Fibroblast of peridontal ligament (primary cell): ENCODE data around the gene SCO1.
"Not testable (repeated sequence)": the region's sequence is repeated elsewhere in the genome, so short reads cannot be mapped to it uniquely, and the experiment has no call there.

ENCODE experiments used
- DNase-seq: peaks from one replicate; pipeline ENCODE4 v3.0.0-alpha.2; 2010; ENCODE audit errors: extremely low read depth

The SCO1 gene

GRCh38 chr17:10726196-10726595 lies 28.9 kb upstream of the SCO1 start:
- no peak for DNase-seq

DNA sequence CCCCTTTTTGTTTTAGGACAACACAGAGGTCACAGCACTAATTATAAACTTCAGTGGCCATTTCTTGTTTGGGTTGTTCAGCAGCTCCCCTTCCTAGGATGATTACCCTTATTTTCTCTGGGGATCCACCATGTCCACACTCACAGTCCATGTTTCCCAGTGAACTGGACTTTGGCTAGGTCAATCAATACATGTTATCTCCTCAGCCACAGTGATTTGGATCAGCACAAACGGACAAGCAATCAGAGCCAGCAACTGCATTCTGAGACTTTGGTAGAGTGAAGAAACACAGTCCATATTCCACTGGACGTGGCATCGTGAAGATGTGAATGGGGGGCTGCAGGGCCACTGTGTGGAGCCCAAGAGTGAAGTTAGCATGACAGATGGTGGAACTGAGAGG lies 27.9 kb upstream of the SCO1 start:
- DNase-seq: no peak

DNA sequence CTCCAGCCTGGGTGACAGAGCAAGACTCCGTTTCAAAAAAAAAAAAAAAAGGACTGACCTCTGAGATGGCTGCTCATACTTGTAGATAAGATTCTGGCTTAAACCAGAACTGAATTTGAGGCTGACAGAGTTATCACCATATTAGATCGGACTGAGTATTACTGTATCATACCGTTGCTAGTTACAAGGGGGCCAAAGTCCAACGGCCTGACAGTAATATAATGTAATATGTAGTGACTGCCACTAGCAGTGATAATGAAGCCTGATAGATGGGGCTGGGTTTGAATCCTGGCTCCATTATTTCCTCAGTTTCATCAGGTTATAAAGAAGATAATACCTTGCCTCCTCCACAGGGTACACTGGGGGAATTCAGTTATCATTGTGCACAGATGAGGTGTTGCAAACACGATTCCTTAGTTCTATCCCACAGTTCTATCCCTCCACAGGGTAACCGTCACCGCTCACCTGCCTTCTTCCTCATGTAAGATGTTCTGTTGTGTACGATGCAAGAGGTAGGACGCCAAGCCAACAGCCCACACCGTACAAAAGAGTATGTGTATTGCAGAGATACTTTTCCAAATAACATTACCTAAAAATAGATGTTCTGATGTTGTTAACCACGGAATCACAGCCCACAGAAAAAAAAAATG lies 27.3 kb upstream of the SCO1 start:
- no peak for DNase-seq

- no peak for DNase-seq
Measured at GRCh38 chr17:10718547-10718946, 21.2 kb upstream of the SCO1 start.

- DNase-seq: no peak
Measured at GRCh38 chr17:10716218-10716617, 18.9 kb upstream of the SCO1 start.

GRCh38 chr17:10713318-10713717 lies 16.0 kb upstream of the SCO1 start:
- peak; percentile 40 for DNase-seq

GRCh38 chr17:10705727-10706126 lies 8.4 kb upstream of the SCO1 start:
- no peak for DNase-seq

GRCh38 chr17:10702574-10702973 lies 5.2 kb upstream of the SCO1 start:
- peak; percentile 20 for DNase-seq

DNA sequence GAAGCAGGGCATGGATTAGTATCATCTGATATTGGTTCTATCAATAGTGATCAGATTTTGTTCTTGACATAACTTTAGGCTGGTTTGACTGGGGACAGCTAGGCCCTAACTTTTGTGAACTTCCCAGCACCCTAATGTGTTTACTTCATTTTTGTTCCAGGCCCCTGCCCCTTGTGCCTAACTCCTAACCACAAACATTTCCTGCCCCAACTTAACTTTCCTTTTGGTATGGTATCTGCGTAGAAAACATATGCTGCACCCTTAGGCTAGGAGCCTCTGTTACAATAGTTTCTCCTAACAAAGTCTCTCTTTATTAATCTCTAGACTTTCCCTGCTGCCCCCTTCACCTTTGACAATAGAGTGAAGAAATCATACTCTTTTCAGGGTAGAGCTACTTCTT lies 2.5 kb upstream of the SCO1 start:
- DNase-seq: peak; percentile 26

- DNase-seq: peak; percentile 61
Measured at GRCh38 chr17:10698096-10698818, 924 bp upstream of the SCO1 start.

GRCh38 chr17:10695875-10696407 lies 1.4 kb downstream of the SCO1 start:
- DNase-seq: not testable (repeated sequence)

GRCh38 chr17:10687499-10687898 lies 9.8 kb downstream of the SCO1 start:
- no peak for DNase-seq

DNA sequence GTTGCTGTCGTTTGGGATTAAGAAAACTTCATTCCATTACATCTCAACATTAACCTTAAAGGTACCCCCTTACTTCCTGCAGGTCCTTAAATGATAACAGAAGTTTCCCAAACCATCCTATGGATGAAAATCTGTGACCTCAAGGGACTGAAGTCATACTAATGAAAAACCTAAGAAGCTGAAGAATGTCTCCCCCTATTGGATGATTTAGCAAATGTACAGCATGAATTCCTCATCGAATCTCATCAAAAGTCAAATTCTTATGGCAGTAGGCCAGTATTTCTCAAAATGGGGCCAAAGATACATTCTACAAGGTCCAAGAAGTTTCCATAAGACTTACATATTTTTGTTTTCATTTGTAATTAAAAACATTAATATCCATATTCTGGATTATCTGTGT lies 13.5 kb downstream of the SCO1 start:
- peak; percentile 57 for DNase-seq

DNA sequence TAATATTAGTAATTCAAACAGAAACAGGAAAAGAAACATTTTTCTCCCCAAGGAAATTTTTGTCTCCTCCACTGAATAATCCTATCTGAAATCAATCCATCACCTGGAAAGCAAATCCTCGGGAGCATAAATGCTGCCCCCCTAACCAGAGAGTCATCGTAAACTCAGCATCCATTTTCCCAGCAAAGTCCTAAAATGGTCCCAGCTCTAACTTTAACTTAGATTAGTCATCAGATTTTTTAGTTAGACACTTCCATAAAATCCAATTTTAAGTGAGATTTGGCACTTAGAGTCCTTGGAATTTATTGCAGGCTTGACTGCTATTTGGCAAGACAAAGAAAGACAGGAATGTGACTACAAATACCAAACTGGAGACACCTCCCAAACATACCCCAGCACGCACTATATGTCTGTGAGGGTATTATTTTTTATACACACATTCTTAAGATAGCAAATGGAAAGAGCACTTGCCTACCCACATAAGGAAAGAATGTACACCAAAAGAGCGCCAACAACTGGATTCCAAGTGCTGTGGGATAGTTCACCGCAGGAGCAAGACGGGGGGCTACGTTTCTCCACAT lies 15.4 kb downstream of the SCO1 start:
- DNase-seq: peak; percentile 18

DNA sequence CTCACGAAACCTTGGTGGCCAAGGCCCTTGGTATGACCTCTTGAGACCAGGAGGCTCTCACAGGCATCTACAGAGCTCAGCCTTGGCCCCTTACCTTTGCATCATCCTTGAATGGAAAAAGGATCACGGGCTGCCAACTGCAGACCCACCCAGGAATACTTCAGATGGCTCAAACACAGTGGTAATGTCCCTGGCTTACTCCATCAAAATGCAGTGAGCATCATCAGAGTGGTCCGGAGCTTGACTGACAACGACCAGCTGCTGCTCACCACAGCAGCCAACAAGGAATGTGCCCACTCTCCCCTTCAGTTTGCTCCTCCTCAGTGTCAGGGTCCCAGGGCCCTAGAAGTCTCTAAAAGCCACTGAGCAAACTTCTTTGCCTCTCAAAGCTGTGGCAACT lies 22.6 kb downstream of the SCO1 start:
- no peak for DNase-seq

GRCh38 chr17:10673312-10673711 lies 24.0 kb downstream of the SCO1 start:
- DNase-seq: no peak

- DNase-seq: peak; percentile 13
Measured at GRCh38 chr17:10668775-10669174, 28.6 kb downstream of the SCO1 start.

DNA sequence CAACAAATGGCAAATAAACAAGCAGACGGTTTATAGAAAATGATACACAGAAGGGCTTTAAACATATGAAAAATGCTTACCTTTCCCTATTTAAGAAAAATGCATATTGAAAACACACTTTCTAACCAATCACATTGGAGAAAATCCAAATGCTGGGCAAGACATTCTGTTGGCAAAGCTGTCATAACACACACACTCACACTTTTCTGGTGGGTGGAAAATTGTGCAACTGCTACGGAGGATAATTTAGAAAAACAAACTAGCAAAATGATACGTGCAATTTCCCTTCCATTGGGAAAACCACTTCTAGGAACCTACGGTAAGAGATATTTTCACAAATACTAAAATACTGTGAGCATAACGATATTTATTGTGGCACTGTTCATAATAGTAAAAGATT lies 30.4 kb downstream of the SCO1 start:
- peak; percentile 65 for DNase-seq

DNA sequence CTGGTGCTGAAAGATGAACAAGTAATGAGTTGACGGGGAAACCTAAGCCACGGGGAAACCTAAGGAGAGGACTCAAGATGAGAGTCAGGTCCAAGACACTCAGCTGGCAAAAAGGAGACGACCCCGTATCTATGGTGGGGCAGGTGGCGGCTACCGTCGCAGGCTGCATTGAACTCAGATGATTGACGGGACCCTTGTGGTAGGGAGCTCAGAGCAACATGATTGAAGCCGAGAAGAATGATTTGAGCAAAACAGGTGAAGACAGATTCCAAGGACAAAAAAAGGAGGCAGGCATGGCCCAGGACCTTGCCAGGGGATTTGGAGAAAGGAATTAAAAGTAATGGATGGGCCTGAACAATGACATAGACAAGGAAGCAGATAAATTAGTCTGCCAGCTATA lies 32.8 kb downstream of the SCO1 start:
- DNase-seq: no peak

GRCh38 chr17:10663231-10663630 lies 34.1 kb downstream of the SCO1 start:
- DNase-seq: no peak

DNA sequence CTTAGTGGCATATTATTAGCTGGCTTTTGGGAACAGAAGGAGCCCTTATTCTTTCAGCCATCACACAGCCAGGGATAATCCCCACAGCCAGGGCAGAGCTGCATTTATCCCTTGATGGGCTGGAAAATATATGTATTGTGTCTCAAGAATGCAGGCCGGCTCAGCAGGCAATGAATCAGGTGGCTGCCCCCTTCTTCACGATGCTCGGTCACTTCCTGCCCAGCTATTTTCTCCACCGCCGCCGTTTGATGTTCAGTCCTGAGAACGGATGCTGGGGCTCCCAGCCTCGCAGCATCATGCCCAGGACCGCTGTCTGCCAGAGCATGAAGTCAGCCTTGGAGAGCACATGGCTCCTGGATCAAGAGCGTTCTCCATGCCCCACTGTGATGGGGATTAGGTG lies 35.9 kb downstream of the SCO1 start:
- no peak for DNase-seq

DNA sequence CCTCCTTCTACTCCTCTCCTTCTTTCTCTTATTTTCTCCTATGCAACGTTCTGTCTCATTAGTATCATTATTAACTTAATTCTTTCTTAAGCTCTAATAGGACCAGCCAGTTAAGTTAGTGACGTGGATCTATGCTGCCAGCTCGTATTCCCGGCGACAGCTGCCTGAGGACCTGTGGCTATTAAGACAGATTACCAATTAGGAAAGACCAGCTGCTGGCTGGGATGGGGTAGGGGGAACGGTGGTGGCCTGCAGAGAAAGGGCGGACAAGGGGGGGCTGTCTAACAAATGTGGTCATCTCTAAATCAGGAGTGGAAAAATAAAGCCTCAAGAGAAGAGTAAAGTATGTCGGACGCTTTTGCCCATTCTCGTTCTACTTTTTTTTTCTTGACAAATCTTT lies 39.5 kb downstream of the SCO1 start:
- DNase-seq: no peak

GRCh38 chr17:10657148-10657547 lies 40.2 kb downstream of the SCO1 start, which contains the start of gene MYH3:
Gene MYH3 (minus strand): TSS chr17:10657309. CDS start chr17:10655064, 2,245 bp downstream.
- DNase-seq: no peak
